T-helper 2 cell treated with Interferon-gamma antibody and Interleukin-4, amounts not matched to agents 100 ng/mL and 5 ng/mL, for 36 hours (primary cell): ENCODE measurements around the gene BCAS1. TPM values are rescaled to one million over a fixed set of nuclear protein-coding genes. Genes with fewer than 3 reads are reported as not detected.

Source experiments
- intact Hi-C: fragments of 100-400 bp; cut with micrococcal nuclease; formaldehyde crosslinking; loops from one replicate; pipeline ENCODE4 v1.15.1; 2023
- total RNA-seq: library from RNA; stranded (reverse); gene quantifications from 2 replicates; pipeline ENCODE4 v1.2.3, GENCODE V29; 2022

BCAS1 gene
- total RNA-seq, 1 donor from 2014 or later, result not detected

DNA sequence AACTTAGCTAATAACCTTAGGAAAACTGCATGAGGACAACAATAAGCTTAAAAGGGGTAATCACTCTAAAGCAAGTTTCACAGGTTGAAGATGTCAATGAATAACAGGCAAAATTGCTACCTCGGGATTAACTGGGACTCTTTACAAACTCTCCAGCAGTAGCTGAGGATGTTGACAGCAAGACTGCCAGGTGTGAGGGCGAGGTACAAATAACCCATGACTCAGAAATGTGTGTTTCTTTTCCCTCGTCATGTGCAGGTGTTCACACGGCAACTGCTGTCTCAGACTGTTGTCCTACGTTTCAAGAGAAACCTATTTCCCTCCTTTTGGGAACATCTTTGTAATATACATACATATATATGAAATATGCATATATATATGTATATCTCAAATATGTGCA lies 15.9 kb downstream of the BCAS1 start:
- intact Hi-C loops, result no loop called here

- intact Hi-C loops, result no loop called here
Observed at GRCh38 chr20:54051068-54051467, 19.3 kb downstream of the BCAS1 start.

- intact Hi-C loops, result no loop called here
Observed at GRCh38 chr20:54048891-54049545, 21.4 kb downstream of the BCAS1 start.

DNA sequence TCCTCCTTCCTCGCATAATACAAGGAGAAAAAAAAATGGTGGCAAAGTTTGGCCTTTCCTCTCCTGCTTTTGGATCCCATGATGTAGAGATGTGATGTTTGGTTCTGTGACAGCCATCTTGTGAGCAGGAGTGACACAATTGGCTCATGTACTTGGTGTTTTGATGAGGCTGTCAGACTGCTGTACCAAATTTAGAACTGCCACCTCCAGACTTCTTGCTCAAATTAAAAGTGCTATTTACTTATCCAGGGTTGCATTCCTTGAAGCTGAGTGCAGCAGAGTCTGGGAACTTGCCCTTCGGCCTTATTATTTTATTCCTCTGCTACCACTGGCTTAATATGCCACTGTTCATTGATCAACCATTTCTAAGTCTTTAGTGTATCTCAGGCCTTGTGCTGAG lies 21.9 kb downstream of the BCAS1 start:
- intact Hi-C loops, result no loop called here

DNA sequence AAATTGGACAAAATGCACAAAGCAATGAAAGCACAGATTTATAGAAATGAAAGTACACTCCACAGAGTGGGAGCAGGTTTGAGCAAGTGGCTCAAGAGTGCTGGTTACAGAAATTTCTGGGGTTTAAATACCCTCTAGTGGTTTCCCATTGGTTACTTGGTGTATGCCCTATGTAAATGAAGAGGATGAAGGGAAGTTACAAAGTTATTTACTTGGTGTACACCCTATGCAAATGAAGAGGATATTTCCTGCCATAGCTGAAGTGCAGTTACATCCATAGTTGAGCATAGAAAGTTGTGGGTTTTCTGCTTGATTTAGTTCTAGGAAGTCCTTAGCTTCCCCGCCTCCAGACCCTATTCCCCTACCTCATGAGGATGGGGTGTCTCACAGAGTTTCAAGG lies 22.7 kb downstream of the BCAS1 start:
- intact Hi-C loops, result no loop called here

DNA sequence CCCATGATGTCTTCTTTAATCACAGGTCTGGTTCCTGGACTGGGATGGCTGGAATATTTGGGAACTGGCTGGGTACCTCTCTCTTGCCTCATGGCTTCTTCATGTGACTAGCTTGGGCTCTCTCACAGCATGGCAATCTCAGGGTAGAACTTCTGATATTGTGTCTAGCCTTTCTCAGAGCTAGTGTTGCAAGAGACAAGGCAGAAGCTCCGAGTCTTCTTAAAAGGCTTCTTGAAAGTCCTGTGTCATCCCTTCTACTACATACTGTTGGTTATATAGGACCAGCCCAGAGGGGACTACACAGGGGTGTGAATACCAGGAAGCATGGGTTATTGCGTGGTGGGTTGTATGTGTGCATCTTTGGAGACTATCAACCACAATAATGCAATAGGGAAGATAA lies 23.3 kb downstream of the BCAS1 start:
- intact Hi-C loops, result no loop called here

DNA sequence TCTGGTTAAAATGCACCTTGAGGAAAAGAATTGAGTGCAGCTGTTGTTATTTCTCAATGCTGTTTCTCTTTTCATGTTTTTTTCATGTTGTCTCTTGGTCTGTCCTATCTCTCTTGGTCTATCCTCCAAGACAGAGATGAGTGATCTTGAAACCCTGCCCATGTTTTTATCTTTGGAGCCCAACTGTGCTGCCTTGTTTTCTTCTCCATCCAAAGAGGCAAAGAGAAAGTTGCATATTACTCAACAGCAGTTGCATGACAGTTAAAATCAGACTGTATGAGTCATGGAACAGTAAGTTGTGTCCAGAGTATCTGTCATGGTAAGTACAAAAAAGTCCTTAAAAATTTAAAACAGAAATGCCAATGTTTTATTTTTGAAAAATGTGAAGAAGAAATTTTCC lies 26.2 kb downstream of the BCAS1 start:
- intact Hi-C loops, result no loop called here

GRCh38 chr20:54043076-54043967 lies 27.1 kb downstream of the BCAS1 start:
- intact Hi-C loops, result no loop called here

- intact Hi-C loops, result no loop called here
Observed at GRCh38 chr20:54042021-54042420, 28.4 kb downstream of the BCAS1 start.

- intact Hi-C loops, result no loop called here
Observed at GRCh38 chr20:54041336-54041735, 29.1 kb downstream of the BCAS1 start.

DNA sequence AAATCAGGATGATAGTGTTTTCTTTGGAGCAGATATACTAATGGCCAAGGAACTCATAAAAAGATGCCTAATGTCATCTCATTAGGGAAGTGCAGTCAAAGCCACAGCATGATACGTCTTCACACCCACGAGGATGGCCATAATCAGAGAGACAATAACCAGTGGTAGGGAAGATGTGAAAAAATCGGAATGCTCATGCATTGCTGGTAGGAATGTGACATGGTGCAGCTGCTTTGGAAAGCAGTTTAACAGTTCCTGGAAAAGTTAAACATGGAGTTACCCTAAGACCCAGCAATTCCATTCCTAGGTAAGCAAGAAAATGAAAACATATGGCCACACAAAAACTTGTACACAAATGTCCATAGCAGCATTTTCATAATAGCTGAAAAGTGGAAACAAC lies 29.9 kb downstream of the BCAS1 start:
- intact Hi-C loops, result no loop called here

DNA sequence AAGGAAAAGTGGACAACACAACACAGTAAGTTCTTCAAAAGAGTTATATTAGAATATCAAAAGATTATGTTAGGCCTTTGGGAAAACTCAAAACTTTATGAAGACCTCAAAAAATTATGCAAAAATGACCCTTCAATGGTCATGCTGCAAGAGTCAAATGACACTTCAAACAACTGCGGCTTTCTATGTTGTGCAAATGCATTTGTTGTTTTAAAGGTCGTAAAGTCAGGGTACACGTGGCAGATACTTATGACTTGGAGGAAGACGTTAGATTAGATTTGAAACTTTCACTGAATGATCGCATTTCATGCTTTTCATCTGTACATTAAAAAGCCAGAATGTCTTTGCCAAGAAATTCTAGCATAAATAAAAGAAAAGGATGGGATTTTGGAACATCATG lies 31.4 kb downstream of the BCAS1 start:
- intact Hi-C loops, result no loop called here

DNA sequence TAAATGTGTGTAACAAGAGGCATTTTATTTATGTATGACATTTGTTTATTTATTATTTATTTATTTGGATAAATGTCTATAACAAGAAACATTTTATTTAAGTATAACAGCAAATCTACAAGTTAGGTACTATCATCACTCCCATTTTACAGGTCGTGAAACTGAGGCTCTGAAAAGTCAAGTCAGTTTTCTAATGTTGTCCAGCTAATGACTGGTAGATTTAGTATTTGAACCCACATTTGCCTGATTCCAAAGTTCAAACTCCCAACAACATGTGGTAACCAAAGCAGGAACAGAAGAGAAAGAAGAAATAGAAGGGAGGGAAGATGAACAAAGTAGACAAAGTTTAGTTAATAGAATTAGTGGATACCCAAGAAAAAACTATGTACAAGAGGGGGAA lies 32.9 kb downstream of the BCAS1 start:
- intact Hi-C loops, result no loop called here

- intact Hi-C loops, result no loop called here
Observed at GRCh38 chr20:54029643-54030042, 40.8 kb downstream of the BCAS1 start.

DNA sequence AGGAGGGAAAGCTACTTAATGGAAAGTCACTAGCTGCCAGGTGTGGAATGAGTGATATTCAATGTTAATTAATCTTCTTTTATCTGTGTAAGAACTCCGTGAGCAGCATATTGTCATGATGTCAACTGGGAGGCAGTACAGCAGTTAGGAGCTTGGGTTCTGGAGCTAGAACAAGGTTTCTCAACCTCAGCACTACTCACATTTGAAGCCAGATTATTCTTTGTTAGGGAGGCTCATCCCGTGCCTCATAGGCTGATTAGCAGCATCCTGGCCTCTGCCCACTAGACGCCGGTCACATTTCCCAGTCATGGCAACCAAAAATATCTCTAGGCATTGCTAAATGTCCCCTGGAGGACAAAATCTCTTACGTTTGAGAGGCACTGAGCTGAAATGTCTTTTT lies 41.2 kb downstream of the BCAS1 start:
- intact Hi-C loops, result no loop called here

DNA sequence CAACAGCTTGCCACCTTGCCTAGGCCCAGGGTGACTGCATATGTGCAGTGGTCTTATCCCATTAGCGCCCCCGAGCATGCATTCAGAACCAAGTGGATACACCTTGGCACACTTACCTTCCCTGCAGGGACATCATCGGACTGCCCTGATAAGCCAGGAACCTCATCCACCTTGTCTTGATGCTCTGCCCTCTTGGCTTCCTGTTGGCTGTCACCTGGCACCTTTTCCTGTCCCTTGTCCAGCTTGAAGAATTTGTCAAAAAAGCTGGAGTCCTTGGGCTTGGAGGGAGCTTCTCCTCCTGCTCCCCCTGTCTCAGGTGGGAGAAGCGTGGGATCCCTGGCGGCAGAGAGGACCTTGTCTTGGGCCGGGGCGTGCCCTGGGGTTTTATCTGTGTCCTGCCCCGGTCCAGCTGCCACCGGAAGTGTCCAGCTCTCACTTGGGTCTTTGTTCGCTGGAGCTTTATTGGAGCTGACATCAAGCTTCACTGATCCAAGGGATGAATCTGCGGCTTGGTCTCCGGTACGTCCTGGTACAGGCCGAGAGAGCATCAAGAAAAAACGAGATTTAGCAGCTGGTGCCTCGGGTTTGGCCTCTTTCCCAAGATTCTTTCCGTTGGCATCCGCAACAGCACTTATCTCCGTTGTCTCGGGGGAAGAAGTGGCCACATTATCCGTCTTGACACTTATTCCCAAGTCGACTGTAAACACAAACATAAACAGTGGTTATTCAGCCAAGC lies 42.0 kb downstream of the BCAS1 start:
- intact Hi-C loops, result no loop called here

- intact Hi-C loops, result no loop called here
Observed at GRCh38 chr20:54027704-54028103, 42.7 kb downstream of the BCAS1 start.

- intact Hi-C loops, result no loop called here
Observed at GRCh38 chr20:54026295-54027064, 43.9 kb downstream of the BCAS1 start.

- intact Hi-C loops, result no loop called here
Observed at GRCh38 chr20:54025251-54025771, 45.1 kb downstream of the BCAS1 start.

- intact Hi-C loops, result no loop called here
Observed at GRCh38 chr20:54023406-54023805, 47.0 kb downstream of the BCAS1 start.
